K562 (cell line): ENCODE measurements around the gene TP73. TPM values are rescaled to one million over a fixed set of nuclear protein-coding genes. Genes with fewer than 3 reads are reported as not detected.

ENCODE experiments used
- ATAC-seq: fragments of 200-7000 bp; cut with Tn5 transposase; 3 replicates; pipeline ENCODE4 v1.9.1; 2020; ENCODE audit warnings: moderate library complexity
- BruUV-seq: library from RNA; stranded (reverse); fragments of 400-500 nt; replicated peaks from 2 replicates; lab custom pipeline; 2021; lab: Mats Ljungman, UMichigan
- CTCF ChIA-PET: fragments of 300-600 bp; formaldehyde crosslinking; extraction: SDS; loops from one replicate; lab custom pipeline; 2021; ENCODE audit warnings: low intra/inter-chr PET ratio; lab: Yijun Ruan, JAX
- POLR2A ChIA-PET: fragments of 300-600, 350-650 bp; sonication (Branson Sonifier 250); formaldehyde crosslinking; extraction: SDS; loops from one replicate; lab custom pipeline; 2021; ENCODE audit warnings: antibody characterized with exemption, inconsistent platforms; lab: Yijun Ruan, JAX
- DNase-seq, 4 experiments: peaks; one replicate each; pipeline versions ENCODE4 v3.0.0 to v3.0.0-alpha.2; 2011 to 2018; ENCODE audit warnings: low spot score in 3 of 4, mixed read lengths in 3 of 4; ENCODE audit errors: extremely low read depth in 1 of 4
- FAIRE-seq: peaks from 2 replicates; lab custom pipeline; 2011; peaks lifted over from hg19 to GRCh38; lab: Jason Lieb, UNC
- H2AFZ ChIP-seq: 2 replicates; pipeline ENCODE4 v1.6.0; 2011; ENCODE audit warnings: low read depth, low read length, control low read depth, inconsistent platforms
- H3K27ac ChIP-seq: fragments of 200-600 bp; 3 replicates; pipeline ENCODE4 v1.8.0; 2011; ENCODE audit warnings: low read depth, mild to moderate bottlenecking, control low read depth, inconsistent platforms, low read length, moderate library complexity, mixed read lengths; ENCODE audit errors: extremely low read depth
- H3K27me3 ChIP-seq, 2 experiments: fragments of 300-600 bp in 1 of 2; 2 replicates in 1 of 2; 3 replicates in 1 of 2; pipeline versions ENCODE4 v1.6.0 to v1.8.0; 2011; ENCODE audit warnings: inconsistent platforms in 2 of 2, low read length in 2 of 2, mild to moderate bottlenecking in 1 of 2, mixed read lengths in 1 of 2, moderate library complexity in 1 of 2; ENCODE audit not compliant: control insufficient read depth in 2 of 2, insufficient read depth in 2 of 2
- H3K36me3 ChIP-seq: fragments of 300-600 bp; 3 replicates; pipeline ENCODE4 v1.8.0; 2011; ENCODE audit warnings: mild to moderate bottlenecking, low read length, inconsistent platforms; ENCODE audit not compliant: control insufficient read depth, insufficient read depth
- H3K4me1 ChIP-seq, 2 experiments: fragments of 200-600 bp in 1 of 2; replicated peaks in 1 of 2; 2 replicates in 1 of 2; 3 replicates in 1 of 2; pipeline versions ENCODE4 v1.5.1 to v1.8.0; 2011; ENCODE audit warnings: inconsistent platforms in 2 of 2, low read length in 2 of 2, mild to moderate bottlenecking in 1 of 2, mixed read lengths in 1 of 2, moderate library complexity in 1 of 2; ENCODE audit not compliant: control insufficient read depth in 2 of 2, insufficient read depth in 2 of 2
- H3K4me2 ChIP-seq: 2 replicates; pipeline ENCODE4 v1.6.1; 2011; ENCODE audit warnings: low read length, control low read depth, inconsistent platforms, mixed read lengths; ENCODE audit not compliant: insufficient read depth
- H3K4me3 ChIP-seq: fragments of 200-600 bp; sonication (generic), shearing (Covaris generic); 2 replicates; pipeline ENCODE4 v1.5.1; 2016; ENCODE audit warnings: control low read depth, inconsistent platforms
- H3K79me2 ChIP-seq: fragments of 200-600 bp; 3 replicates; pipeline ENCODE4 v1.8.0; 2011; ENCODE audit warnings: low read length, inconsistent platforms; ENCODE audit not compliant: control insufficient read depth, insufficient read depth
- H3K9ac ChIP-seq, 2 experiments: 2 replicates each; pipeline versions ENCODE4 v1.6.0 to v1.6.1; 2011; ENCODE audit warnings: low read depth in 2 of 2, low read length in 2 of 2, control low read depth in 1 of 2, inconsistent platforms in 1 of 2, mild to moderate bottlenecking in 1 of 2, mixed read lengths in 1 of 2; ENCODE audit not compliant: insufficient read depth in 1 of 2
- H3K9me1 ChIP-seq: one replicate; pipeline ENCODE4 v1.6.0; 2011; ENCODE audit warnings: inconsistent platforms, mild to moderate bottlenecking, low read length, moderate library complexity; ENCODE audit not compliant: control insufficient read depth, insufficient read depth
- H3K9me3 ChIP-seq: replicated peaks from 2 replicates; pipeline ENCODE4 v1.5.1; 2011; ENCODE audit warnings: low read depth, low read length, inconsistent platforms; ENCODE audit not compliant: control insufficient read depth, insufficient read depth
- H4K20me1 ChIP-seq: replicated peaks from 2 replicates; pipeline ENCODE4 v1.6.1; 2011; ENCODE audit warnings: low read length, inconsistent platforms, mixed read lengths; ENCODE audit not compliant: control insufficient read depth, insufficient read depth
- ATF1 ChIP-seq, 2 experiments: fragments of 450-650 bp in 1 of 2; IDR thresholded peaks; 2 replicates each; pipeline ENCODE4 v1.6.1; 2016; ENCODE audit warnings: missing compliant biosample characterization in 1 of 2, missing genetic modification characterization in 1 of 2
- CBFA2T3 ChIP-seq: fragments of 450-650 bp; IDR thresholded peaks from 2 replicates; pipeline ENCODE4 v1.6.1; 2017
- CBX1 ChIP-seq: sonication (generic); IDR thresholded peaks from 2 replicates; pipeline ENCODE4 v1.6.1; 2016; ENCODE audit warnings: antibody characterized with exemption, low read depth, mild to moderate bottlenecking
- CTBP1 ChIP-seq: fragments of 450-650 bp; IDR thresholded peaks from 2 replicates; pipeline ENCODE4 v1.6.1; 2016; ENCODE audit warnings: borderline replicate concordance
- DMBX1 ChIP-seq: fragments of 250-450 bp; sonication (Bioruptor Pico); IDR thresholded peaks from 2 replicates; pipeline ENCODE4 v1.8.0; 2022; ENCODE audit warnings: inconsistent platforms, mild to moderate bottlenecking, moderate library complexity, borderline replicate concordance
- IRF9 ChIP-seq: fragments of 450-650 bp; IDR thresholded peaks from 2 replicates; pipeline ENCODE4 v1.6.1; 2016; ENCODE audit warnings: missing biosample characterization, missing genetic modification characterization
- MBD2 ChIP-seq: sonication (generic); IDR thresholded peaks from 2 replicates; pipeline ENCODE4 v1.6.1; 2016; ENCODE audit warnings: low read depth, borderline replicate concordance
- MEIS2 ChIP-seq: fragments of 450-650 bp; IDR thresholded peaks from 2 replicates; pipeline ENCODE4 v1.6.1; 2014; ENCODE audit warnings: mild to moderate bottlenecking; ENCODE audit not compliant: partially characterized antibody
- NCOA1 ChIP-seq: fragments of 450-650 bp; IDR thresholded peaks from 2 replicates; pipeline ENCODE4 v1.6.1; 2016; ENCODE audit warnings: low read depth
- PHF20 ChIP-seq: fragments of 450-650 bp; IDR thresholded peaks from 2 replicates; pipeline ENCODE4 v1.6.1; 2018; ENCODE audit not compliant: partially characterized antibody
- POU5F1 ChIP-seq: fragments of 150-350 bp; IDR thresholded peaks from 2 replicates; pipeline ENCODE4 v1.6.1; 2014; ENCODE audit warnings: borderline replicate concordance, low read length, low read depth, mild to moderate bottlenecking; ENCODE audit not compliant: partially characterized antibody
- PTBP1 ChIP-seq: fragments of 200-400 bp; formaldehyde crosslinking; IDR thresholded peaks from 2 replicates; pipeline ENCODE4 v1.6.1; 2017; ENCODE audit warnings: low read depth, low read length
- RAD51 ChIP-seq: fragments of 450-650 bp; IDR thresholded peaks from 2 replicates; pipeline ENCODE4 v1.7.1; 2016; ENCODE audit warnings: low read depth, mild to moderate bottlenecking, borderline replicate concordance
- RBM14 ChIP-seq: fragments of 200-400 bp; formaldehyde crosslinking; IDR thresholded peaks from 2 replicates; pipeline ENCODE4 v1.6.1; 2018; ENCODE audit warnings: low read depth, mild to moderate bottlenecking, low read length, moderate library complexity, borderline replicate concordance; ENCODE audit not compliant: insufficient read depth
- RBM17 ChIP-seq: fragments of 200-400 bp; formaldehyde crosslinking; IDR thresholded peaks from 2 replicates; pipeline ENCODE4 v1.6.1; 2017; ENCODE audit warnings: low read depth, mild to moderate bottlenecking, low read length, borderline replicate concordance
- RBM34 ChIP-seq: fragments of 200-400 bp; formaldehyde crosslinking; IDR thresholded peaks from 2 replicates; pipeline ENCODE4 v1.6.1; 2018; ENCODE audit warnings: low read length, borderline replicate concordance; ENCODE audit not compliant: insufficient read depth
- TAL1 ChIP-seq: fragments of 450-650 bp; IDR thresholded peaks from 2 replicates; pipeline ENCODE4 v1.6.1; 2016; ENCODE audit warnings: mild to moderate bottlenecking
- VEZF1 ChIP-seq: fragments of 200-800 bp; sonication (Bioruptor generic); IDR thresholded peaks from 2 replicates; pipeline ENCODE4 v1.6.1; 2017; ENCODE audit warnings: missing genetic modification characterization, missing compliant biosample characterization
- ZSCAN29 ChIP-seq: fragments of 450-650 bp; IDR thresholded peaks from 2 replicates; pipeline ENCODE4 v1.6.1; 2017
- WGBS: fragments of 100-300 bp; shearing (Covaris generic); methylation state at CpG from one replicate; pipeline ENCODE4 v1.1.6; 2016; ENCODE audit warnings: low coverage, mixed read lengths; ENCODE audit not compliant: insufficient coverage; ENCODE audit errors: missing lambda C conversion rate; 5-methylcytosine and 5-hydroxymethylcytosine counted together
- in situ Hi-C: fragments of 300-500 bp; cut with MboI; formaldehyde crosslinking; loops from 4 replicates; pipeline ENCODE4 v1.15.0; 2018; ENCODE audit warnings: inconsistent platforms, mixed read lengths
- intact Hi-C: fragments of 100-400 bp; cut with micrococcal nuclease; formaldehyde crosslinking; loops from 2 replicates; pipeline ENCODE4 v1.14.2; 2022
- polyA plus RNA-seq, 8 experiments: library from polyadenylated mRNA; depleted of rRNA in 4 of 8; stranded (reverse) in 5 of 8; unstranded in 3 of 8; fragments of >200 nt; fragmentation: Nextera tagmentation in 2 of 8; fragmentation: Illumina TruSeq in 1 of 8; extraction: Ambion mirVana in 2 of 8; extraction: Trizol in 1 of 8; gene quantifications; 2 replicates each; pipeline versions ENCODE4 v1.2.1 to v1.2.3, GENCODE V29; 2011 to 2014; ENCODE audit warnings: inconsistent platforms in 1 of 8, missing spikeins in 1 of 8
- total RNA-seq, 7 experiments: library from RNA; depleted of rRNA in 6 of 7; stranded (reverse); fragments of >200 nt in 6 of 7; fragmentation: Illumina TruSeq in 2 of 7; extraction: Trizol in 2 of 7; gene quantifications; 2 replicates each; pipeline versions ENCODE4 v1.2.1 to v1.2.3, GENCODE V29; 2011 to 2021; ENCODE audit warnings: low replicate concordance in 1 of 7
- TF ChIP-seq, protein P1 (sequence below): fragments of 450-650 bp; IDR thresholded peaks from 2 replicates; pipeline ENCODE4 v1.7.1; 2018; ENCODE audit warnings: mild to moderate bottlenecking, low read depth; ENCODE audit not compliant: partially characterized antibody

Gene TP73
- total and polyA plus RNA-seq, 9 of the 15 experiments (the other 6 are each of a cell fraction or from before 2014, with no cell fraction given), result 0.07 to 1.6 (median 0.40) TPM; not detected in 2

DNA sequence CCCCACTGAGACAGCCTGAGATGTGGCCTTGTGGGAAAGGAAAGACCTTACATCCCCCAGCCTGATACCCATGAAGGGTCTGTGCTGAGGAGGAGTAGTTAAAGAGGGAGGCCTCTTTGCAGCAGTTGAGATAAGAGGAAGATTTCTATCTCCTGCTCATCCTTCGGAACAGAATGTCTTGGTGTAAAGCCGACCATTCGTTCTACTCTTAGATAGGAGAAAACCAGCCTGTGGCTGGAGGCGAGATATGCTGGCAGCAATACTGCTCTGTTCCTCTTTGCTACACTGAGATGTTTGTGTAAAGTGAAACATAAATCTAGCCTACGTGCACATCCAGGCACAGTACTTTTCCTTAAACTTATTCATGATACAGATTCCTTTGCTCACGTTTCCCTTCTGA, 98.4 kb downstream of the TP73 start:
- CTCF ChIA-PET, result no interaction called here
- no TSS peak for BruUV-seq
- Histone ChIP-seq H3K9ac (no peak overlapping the region; a peak in 1 of 4 replicates), H3K4me3 (no peak overlapping the region), H3K36me3 (peaks cover 4% of the 10 kb centered on the region; the same call in 2 of the 3 replicates), H3K4me2 (peak overlapping the region; percentile 57), H3K79me2 (peaks cover 18% of the 10 kb centered on the region), H3K9me1 (peaks cover under 1% of the 10 kb centered on the region), H2AFZ (peak overlapping the region; percentile 49), H3K27ac (no peak overlapping the region; the same call in 2 of the 3 replicates), H4K20me1 (peaks cover 7% of the 10 kb centered on the region; the same call in 1 of the 2 replicates), H3K27me3 (peaks cover 9 to 10% of the 10 kb centered on the region in 2 experiments; a peak in 3 of 5 replicates), H3K4me1 (peaks cover 27 to 42% of the 10 kb centered on the region in 2 experiments), H3K9me3 (no peaks in the 10 kb centered on the region)
- no peak for FAIRE-seq
- in situ Hi-C loops (no loop called here), intact Hi-C loops (no loop called here)
- POLR2A ChIA-PET, result no interaction called here
- ATAC-seq, result no peak
- DNase-seq, result peak in 1 of 4 experiments; percentile 28
- WGBS, result under 1% methylated on average over 6 of the region's 6 CpGs
- TF ChIP-seq DMBX1 (CRISPR knock-in tag), result no peak
- no peak for TF ChIP-seq NCOA1
- no peak for TF ChIP-seq PHF20
- no peak for TF ChIP-seq RBM17
- TF ChIP-seq CTBP1, result peak; percentile 64; the same call in 1 of the 2 replicates
- TF ChIP-seq PTBP1, result no peak
- no peak for TF ChIP-seq MBD2
- TF ChIP-seq CBX1, result no peak
- TF ChIP-seq RBM34, result no peak
- no peak for TF ChIP-seq MEIS2
- no peak for TF ChIP-seq RBM14
- no peak for TF ChIP-seq RAD51
- peak; percentile 13; the same call in 1 of the 2 replicates for TF ChIP-seq VEZF1
- no peak for TF ChIP-seq IRF9
- no peak for TF ChIP-seq ATF1 (CRISPR knock-in tag; IDR thresholded peaks at IDR 0.05)
- no peak for TF ChIP-seq ATF1 (tag; IDR thresholded peaks at IDR 0.05)
- TF ChIP-seq TAL1, result no peak
- no peak for TF ChIP-seq POU5F1
- TF ChIP-seq CBFA2T3, result peak; percentile 21; the same call in 1 of the 2 replicates
- TF ChIP-seq, protein P1, sequence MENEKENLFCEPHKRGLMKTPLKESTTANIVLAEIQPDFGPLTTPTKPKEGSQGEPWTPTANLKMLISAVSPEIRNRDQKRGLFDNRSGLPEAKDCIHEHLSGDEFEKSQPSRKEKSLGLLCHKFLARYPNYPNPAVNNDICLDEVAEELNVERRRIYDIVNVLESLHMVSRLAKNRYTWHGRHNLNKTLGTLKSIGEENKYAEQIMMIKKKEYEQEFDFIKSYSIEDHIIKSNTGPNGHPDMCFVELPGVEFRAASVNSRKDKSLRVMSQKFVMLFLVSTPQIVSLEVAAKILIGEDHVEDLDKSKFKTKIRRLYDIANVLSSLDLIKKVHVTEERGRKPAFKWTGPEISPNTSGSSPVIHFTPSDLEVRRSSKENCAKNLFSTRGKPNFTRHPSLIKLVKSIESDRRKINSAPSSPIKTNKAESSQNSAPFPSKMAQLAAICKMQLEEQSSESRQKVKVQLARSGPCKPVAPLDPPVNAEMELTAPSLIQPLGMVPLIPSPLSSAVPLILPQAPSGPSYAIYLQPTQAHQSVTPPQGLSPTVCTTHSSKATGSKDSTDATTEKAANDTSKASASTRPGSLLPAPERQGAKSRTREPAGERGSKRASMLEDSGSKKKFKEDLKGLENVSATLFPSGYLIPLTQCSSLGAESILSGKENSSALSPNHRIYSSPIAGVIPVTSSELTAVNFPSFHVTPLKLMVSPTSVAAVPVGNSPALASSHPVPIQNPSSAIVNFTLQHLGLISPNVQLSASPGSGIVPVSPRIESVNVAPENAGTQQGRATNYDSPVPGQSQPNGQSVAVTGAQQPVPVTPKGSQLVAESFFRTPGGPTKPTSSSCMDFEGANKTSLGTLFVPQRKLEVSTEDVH, result no peak
- no peak for TF ChIP-seq ZSCAN29
